Measurements from ENCODE around the gene OPHN1.

Gene OPHN1

DNA sequence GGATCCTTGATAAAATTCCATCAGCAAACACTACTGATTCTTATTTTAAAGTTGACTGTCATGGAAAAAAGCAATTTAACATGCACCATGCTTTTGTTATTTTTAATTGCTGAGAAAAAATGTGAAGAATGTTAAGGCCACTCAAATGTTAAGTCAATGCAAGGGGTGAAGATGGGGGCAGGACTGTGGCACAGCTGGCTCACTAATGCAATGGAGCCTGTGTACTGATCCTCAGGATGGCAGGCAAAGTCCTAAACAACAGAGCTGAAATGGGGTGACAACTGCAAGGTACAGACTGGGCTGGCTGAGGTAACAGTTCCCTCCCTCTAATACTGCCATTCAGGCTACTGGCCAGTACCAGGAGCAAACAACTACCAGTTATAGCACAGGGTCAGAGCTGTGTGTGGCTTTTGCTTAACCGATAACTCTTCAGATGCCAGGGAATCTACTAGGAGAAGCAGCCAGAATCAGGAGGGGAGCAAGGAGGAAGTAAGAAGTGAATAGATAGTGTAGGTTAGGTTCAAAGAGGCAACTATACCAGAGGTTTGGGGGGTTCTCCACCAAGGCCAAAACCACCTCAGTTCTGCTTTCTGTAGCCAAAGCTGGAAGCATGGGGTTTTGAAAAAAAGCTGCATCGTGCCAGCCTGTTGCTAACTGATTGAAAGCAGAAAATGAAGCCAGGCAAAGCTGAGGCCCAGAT, 372.6 kb downstream of the OPHN1 start:
- DNase-seq (ENCODE audit: low read depth) = no peak

DNA sequence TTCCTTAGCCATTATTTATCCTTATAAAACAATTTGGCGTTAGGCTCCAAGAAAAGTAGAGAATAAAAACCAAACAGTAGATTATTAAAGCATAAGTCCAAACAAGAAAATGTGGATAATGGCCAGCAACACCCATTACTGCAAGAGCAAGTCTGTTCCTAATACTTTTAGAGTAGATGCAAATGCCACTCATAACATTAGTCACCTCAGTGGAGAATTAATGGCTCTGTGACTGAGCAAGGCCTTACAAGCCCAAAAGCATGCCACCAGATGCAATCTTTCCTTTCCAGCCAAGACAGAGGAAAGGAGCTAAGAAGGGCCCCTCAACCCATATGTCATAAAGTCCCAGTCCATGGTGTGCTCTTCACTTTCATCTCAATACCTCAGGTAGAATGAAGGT, 373.8 kb downstream of the OPHN1 start:
- no peak for DNase-seq (ENCODE audit: low read depth)

DNA sequence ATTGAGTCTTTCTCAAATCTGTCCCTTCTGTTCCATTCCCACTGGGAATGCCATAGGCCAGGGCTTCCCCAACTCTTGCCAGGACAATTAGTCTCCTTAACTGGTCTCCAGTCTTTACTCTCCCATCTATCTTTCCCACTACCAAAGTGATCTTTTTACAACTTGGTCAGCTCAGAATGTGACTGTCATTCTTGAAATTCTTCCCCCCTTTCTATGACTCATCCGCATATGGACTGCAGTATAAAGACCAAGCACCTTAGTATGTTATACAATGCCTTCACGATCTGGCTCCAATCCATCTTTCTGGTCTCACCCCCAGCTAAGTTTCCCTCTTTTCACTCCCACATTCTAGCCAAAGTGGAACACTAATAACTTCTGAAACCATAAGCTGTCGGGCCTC, 383.8 kb downstream of the OPHN1 start:
- DNase-seq (ENCODE audit: low read depth) = no peak

GRCh38 chrX:68048774-68049173, 384.5 kb downstream of the OPHN1 start:
- DNase-seq (ENCODE audit: low read depth) = no peak

- no peak for DNase-seq (ENCODE audit: low read depth)
Measured at GRCh38 chrX:68045008-68045577, 388.2 kb downstream of the OPHN1 start.

DNA sequence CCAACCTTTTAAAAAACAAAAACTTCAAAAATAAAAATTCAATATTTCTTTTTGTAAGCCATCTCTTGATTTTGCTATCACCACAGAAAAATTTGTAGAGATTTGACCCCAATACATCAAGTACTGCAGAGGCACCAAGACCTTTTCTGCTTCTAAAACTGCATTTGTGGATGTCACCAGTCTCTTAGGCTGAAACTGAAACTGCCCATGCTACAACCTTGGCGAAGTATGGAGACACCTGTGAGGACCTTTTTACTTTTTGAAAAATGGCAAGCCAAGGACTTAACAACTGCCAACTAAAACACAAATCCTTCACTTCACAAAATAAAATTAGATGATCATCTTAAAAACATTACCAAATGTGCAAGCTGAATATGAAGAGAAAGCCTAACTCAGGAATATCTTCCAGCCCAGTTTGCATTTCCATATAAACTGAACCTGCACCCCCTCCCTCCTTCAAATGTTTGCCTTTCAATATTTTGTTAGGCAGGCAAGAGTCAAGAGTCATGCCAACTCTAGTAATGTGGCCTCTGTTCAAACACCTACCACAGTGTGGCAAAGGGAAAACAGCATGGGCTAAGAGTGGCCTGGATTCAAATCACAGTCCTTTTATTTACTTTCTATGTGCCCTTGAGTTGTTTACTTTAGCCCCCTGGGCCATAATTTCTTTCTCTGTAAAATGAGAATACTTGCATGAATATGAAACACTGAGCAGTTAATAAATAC, 389.4 kb downstream of the OPHN1 start:
- no peak for DNase-seq (ENCODE audit: low read depth)

DNA sequence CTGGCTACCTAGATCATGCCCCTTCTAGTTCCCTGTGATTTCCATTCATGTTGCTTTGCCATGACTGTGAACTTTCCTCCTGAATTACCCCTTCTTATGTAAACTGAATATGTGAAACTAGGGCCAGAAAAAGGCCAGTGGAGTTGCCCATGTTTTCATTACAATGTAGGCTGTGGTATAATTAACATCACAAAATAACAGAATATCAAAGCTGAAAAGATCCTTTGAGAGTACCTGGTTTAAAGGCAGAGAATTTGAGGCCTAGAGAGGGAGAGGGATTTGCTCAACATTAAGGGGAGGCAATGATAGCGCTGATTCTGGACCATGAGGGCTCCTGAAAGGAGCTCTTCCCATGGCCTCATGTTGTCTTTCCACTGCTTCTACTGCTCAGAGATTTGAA, 392.2 kb downstream of the OPHN1 start:
- DNase-seq (ENCODE audit: low read depth) = no peak

DNA sequence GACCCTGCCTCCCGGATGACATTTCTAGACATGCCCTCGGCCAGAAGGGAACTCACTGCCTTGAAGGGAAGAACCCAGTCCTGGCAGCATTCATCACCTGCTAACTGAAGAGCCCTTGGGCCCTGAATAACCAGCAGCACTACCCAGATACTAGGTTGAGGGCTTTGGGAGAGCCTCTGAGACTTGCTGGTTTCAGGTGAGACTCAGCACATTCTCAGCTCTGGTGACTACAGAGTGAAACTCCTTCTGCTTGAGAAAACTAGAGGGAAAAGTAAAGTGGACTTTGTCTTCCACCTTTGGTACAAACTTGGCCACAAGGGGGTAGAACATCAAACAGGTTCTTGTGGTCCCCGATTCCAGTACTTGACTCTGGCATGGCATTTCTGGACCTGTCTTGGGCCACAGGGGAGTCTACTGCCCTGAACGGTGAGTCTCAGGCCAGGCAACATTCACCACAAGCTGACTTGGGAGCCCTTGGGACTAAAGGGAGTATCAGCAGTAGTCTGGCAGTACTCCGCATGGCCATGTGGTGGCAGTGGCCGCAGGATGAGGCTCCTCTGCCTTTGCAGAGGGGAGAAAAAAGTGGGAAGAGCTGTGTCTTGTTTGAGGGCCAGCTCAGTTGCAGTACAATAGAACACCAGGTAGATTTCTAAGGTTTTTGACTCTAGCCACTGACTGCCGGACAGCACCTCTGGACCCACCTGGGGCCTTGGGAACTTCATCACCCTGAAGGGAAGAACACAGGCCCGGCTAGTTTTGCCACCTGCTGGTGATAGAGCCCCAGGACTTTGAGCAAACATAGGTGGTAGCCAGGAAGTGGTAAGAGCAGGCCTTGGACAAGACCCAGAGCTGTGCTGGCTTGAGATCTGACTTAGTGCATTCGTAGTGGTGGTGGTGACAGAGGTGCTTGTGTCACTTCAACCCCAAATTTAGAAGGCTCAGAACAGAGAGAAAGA, 414.8 kb downstream of the OPHN1 start:
- no peak for DNase-seq (ENCODE audit: low read depth)

- no peak for DNase-seq (ENCODE audit: low read depth)
Measured at GRCh38 chrX:67998540-67998939, 434.8 kb downstream of the OPHN1 start.
